Stomach (tissue), 9 donors: ENCODE data around the gene C11orf58. TPM values are rescaled to one million over a fixed set of nuclear protein-coding genes. Genes with fewer than 3 reads are reported as not detected.

Experiments used
- DNase-seq, 2 donors: peaks; one replicate each; pipeline versions ENCODE4 v3.0.0 to v3.0.0-alpha.2; 2013 to 2019
- H3K27ac ChIP-seq, 5 donors: fragments of 200-600 bp in 4 of 5; sonication (generic) in 4 of 5; one replicate each; pipeline ENCODE4 v1.5.1; 2013 to 2019; ENCODE audit warnings: mild to moderate bottlenecking in 1 of 5, moderate library complexity in 1 of 5
- H3K27me3 ChIP-seq, 3 donors: fragments of 200-600 bp; sonication (generic); one replicate each; pipeline ENCODE4 v1.5.1; 2017 to 2019; ENCODE audit warnings: mixed run types in 1 of 3
- H3K36me3 ChIP-seq, 4 donors: fragments of 200-600 bp; sonication (generic); 1 replicate in 3 of 4; 2 replicates in 1 of 4; pipeline ENCODE4 v1.5.1; 2016 to 2019
- H3K4me1 ChIP-seq, 4 donors: fragments of 200-600 bp; sonication (generic); one replicate each; pipeline ENCODE4 v1.5.1; 2016 to 2019
- H3K4me3 ChIP-seq, 4 donors: fragments of 200-600 bp; sonication (generic) in 3 of 4; one replicate each; pipeline ENCODE4 v1.5.1; 2016 to 2019; ENCODE audit warnings: mild to moderate bottlenecking in 1 of 4
- H3K9me3 ChIP-seq, 4 donors: fragments of 200-600 bp; sonication (generic); one replicate each; pipeline ENCODE4 v1.5.1; 2016 to 2019
- EP300 ChIP-seq: sonication (generic); formaldehyde crosslinking; IDR thresholded peaks from one replicate; pipeline ENCODE4 v1.6.1; 2017; ENCODE audit warnings: antibody characterized with exemption
- POLR2A ChIP-seq, 4 donors: fragments of 450-650 bp; IDR thresholded peaks; one replicate each; pipeline ENCODE4 v1.6.1; 2016; ENCODE audit warnings: antibody characterized with exemption in 4 of 4, control low read depth in 2 of 4, mild to moderate bottlenecking in 1 of 4, moderate library complexity in 1 of 4
- POLR2AphosphoS5 ChIP-seq, 3 donors: sonication (generic); formaldehyde crosslinking; IDR thresholded peaks; one replicate each; pipeline ENCODE4 v1.6.1; 2016; ENCODE audit warnings: antibody characterized with exemption in 3 of 3
- whole genome bisulfite sequencing, 5 donors: extraction: QIAGEN DNeasy Blood & Tissue Kit in 3 of 5; methylation state at CpG; one replicate each; pipeline versions ENCODE4 v1.1.5 to v1.1.7; 2013 to 2018; 5-methylcytosine and 5-hydroxymethylcytosine counted together
- intact Hi-C: fragments of 100-400 bp; cut with DNase I; formaldehyde crosslinking; loops from one replicate; pipeline ENCODE4 v1.15.1; 2023; ENCODE audit warnings: low total_unique reads
- polyA plus RNA-seq, 3 donors: library from polyadenylated mRNA; stranded (reverse); fragments of 200-250 nt; gene quantifications; one replicate each; pipeline ENCODE4 v1.2.3, GENCODE V29; 2013
- total RNA-seq, 5 donors: library from RNA; depleted of rRNA; stranded (reverse); fragments of >200 nt; gene quantifications; one replicate each; pipeline versions ENCODE4 v1.1.0 to v1.2.3, GENCODE V29; 2014 to 2016
- TF ChIP-seq, protein P1 (sequence below), 7 experiments: fragments of 450-650 bp in 4 of 7; fragments of 200-600 bp in 3 of 7; sonication (generic) in 3 of 7; IDR thresholded peaks; one replicate each; pipeline ENCODE4 v1.5.1; 2016 to 2019; ENCODE audit warnings: antibody characterized with exemption in 7 of 7, control low read depth in 2 of 7, mild to moderate bottlenecking in 1 of 7
- donor health status: healthy with polysubstance abuse.
- donor health status: Bipolar disorder and iron deficiency.
- donor health status: healthy.

Gene C11orf58
- total and polyA plus RNA-seq, 8 donors, result 86.2 to 336 (median 132) TPM

DNA sequence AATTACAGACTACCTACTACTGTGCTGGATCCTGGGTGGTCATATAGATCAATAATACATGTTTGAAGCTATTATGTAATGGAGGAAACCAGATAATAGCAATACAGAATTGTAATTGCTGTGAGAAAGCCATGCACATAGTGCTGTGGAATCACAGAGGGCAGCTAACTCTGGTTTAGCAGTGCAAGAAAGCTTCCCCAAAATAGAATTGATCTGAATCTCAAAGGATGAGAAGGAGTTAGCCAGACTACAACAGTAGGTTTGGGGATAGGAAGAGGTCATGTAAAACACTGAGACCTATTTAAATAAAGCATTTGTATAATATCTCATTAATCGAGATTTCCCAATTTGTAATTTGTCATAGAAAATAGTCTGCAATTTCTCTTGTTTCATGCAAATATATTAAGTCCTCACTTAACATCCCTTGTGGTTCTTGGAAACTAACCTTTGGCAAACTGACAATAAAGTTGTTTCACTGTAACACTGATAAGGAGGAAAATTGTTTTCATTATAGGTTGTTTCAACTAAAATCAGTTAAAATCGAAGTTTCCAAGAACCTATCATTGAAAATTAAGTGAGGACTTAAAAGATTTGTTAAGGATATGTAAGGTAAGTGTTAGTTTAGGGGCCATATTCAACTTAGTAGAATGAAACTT lies 7.6 kb downstream of the C11orf58 start:
- H3K9me3 ChIP-seq, result no peaks in the 10 kb centered on the region
- H3K4me3 ChIP-seq, result no peak overlapping the region
- H3K36me3 ChIP-seq, result peaks cover 33 to 77% (median 74%) of the 10 kb centered on the region in 4 donors
- no peaks in the 10 kb centered on the region for H3K27me3 ChIP-seq
- TF ChIP-seq POLR2A (IDR thresholded peaks at IDR 0.05), result no peak
- TF ChIP-seq EP300, result no peak
- TF ChIP-seq, protein P1, sequence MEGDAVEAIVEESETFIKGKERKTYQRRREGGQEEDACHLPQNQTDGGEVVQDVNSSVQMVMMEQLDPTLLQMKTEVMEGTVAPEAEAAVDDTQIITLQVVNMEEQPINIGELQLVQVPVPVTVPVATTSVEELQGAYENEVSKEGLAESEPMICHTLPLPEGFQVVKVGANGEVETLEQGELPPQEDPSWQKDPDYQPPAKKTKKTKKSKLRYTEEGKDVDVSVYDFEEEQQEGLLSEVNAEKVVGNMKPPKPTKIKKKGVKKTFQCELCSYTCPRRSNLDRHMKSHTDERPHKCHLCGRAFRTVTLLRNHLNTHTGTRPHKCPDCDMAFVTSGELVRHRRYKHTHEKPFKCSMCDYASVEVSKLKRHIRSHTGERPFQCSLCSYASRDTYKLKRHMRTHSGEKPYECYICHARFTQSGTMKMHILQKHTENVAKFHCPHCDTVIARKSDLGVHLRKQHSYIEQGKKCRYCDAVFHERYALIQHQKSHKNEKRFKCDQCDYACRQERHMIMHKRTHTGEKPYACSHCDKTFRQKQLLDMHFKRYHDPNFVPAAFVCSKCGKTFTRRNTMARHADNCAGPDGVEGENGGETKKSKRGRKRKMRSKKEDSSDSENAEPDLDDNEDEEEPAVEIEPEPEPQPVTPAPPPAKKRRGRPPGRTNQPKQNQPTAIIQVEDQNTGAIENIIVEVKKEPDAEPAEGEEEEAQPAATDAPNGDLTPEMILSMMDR (IDR thresholded peaks at IDR 0.05), result no peak
- no peak for TF ChIP-seq POLR2AphosphoS5 (IDR thresholded peaks at IDR 0.05)
- intact Hi-C loops, result no loop called here
- H3K27ac ChIP-seq, result no peak overlapping the region
- 59 to 87% (median 82%) methylated on average over 2 of the region's 2 CpGs for WGBS, 5 donors
- H3K4me1 ChIP-seq, result peaks cover 21 to 62% (median 43%) of the 10 kb centered on the region in 4 donors
- no peak for DNase-seq

DNA sequence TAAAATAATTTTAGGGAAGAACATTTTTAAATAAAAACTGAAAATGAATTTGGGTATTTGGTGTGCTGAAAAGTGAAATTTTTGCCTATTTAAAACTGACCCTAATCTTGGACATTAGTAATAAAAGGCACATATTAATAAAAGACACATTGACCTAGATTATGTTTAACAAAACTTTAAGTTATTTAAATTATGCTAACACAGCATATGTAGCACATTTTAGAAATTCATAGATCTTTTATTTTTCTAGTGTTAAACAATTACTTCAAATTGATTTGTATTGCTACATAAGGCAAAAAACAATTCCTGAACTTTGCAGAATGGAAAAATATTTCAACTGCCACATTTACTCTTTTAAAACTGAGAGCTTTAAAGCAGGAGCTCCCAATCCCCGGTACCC lies 10.6 kb downstream of the C11orf58 start:
- H3K36me3 ChIP-seq, result peaks cover 61 to 100% (median 99%) of the 10 kb centered on the region in 4 donors
- H3K27ac ChIP-seq, result no peak overlapping the region
- WGBS, 5 donors, result 95 to 100% (median 96%) methylated on average over 1 of the region's 1 CpG
- TF ChIP-seq POLR2AphosphoS5 (IDR thresholded peaks at IDR 0.05), result no peak
- TF ChIP-seq, protein P1 (IDR thresholded peaks at IDR 0.05), result no peak
- no peak for TF ChIP-seq EP300
- H3K4me1 ChIP-seq, result peaks cover 0 to 32% (median 16%) of the 10 kb centered on the region in 4 donors
- H3K27me3 ChIP-seq, result no peaks in the 10 kb centered on the region
- H3K9me3 ChIP-seq, result no peaks in the 10 kb centered on the region
- no peak for DNase-seq
- no peak overlapping the region for H3K4me3 ChIP-seq
- intact Hi-C loops, result no loop called here

DNA sequence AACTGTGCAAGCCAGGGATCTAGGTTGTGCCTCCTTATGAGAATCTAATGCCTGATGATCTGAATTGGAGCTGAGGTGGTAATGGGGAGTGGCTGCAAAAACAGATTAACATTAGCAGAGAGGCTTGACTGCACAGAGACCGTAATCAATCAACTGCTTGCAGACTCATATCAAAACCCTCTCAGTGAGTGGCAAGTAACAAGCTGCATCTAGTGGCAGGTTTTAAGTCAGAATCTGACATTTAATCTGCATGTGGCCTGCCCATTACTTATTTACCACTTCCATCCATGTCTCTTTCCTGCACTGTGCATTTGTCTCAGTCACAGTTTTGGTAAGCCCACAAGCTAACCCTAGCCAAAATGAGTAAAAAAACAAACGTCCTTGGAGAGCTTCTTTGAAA lies 11.2 kb downstream of the C11orf58 start:
- Histone ChIP-seq H3K9me3 (no peaks in the 10 kb centered on the region), H3K27ac (no peak overlapping the region), H3K4me1 (peaks cover 0 to 26% (median 11%) of the 10 kb centered on the region in 4 donors), H3K4me3 (no peak overlapping the region), H3K27me3 (no peaks in the 10 kb centered on the region), H3K36me3 (peaks cover 63 to 100% (median 100%) of the 10 kb centered on the region in 4 donors)
- intact Hi-C loops, result no loop called here
- DNase-seq, result no peak
- 56 to 78% (median 65%) methylated on average over 2 of the region's 2 CpGs for WGBS, 5 donors
- no peak for TF ChIP-seq POLR2AphosphoS5 (IDR thresholded peaks at IDR 0.05)
- TF ChIP-seq, protein P1 (IDR thresholded peaks at IDR 0.05), result no peak
- no peak for TF ChIP-seq POLR2A (IDR thresholded peaks at IDR 0.05)
- no peak for TF ChIP-seq EP300

DNA sequence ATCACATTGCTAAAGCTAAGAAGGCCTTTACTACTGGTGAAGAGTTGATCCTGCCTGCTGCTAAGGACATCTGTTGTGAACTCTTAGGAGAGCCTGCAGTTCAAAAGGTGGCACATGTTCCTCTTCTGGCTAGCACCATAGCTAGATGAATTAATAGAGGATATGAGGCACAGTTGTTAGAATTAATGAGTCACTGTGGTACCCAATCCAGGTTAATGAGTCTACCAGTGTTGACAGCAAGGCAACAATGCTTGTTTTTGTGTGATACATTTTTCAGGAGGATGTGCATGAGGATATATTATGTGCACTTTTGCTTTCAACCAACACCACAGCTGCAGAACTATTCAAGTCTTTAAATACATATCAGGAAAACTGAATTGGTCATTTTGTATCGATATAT lies 12.0 kb downstream of the C11orf58 start:
- Histone ChIP-seq H3K4me1 (peaks cover 0 to 19% (median 6%) of the 10 kb centered on the region in 4 donors), H3K27ac (no peak overlapping the region), H3K36me3 (peaks cover 58 to 100% (median 100%) of the 10 kb centered on the region in 4 donors), H3K9me3 (no peaks in the 10 kb centered on the region), H3K27me3 (no peaks in the 10 kb centered on the region), H3K4me3 (no peak overlapping the region)
- no peak for TF ChIP-seq EP300
- no peak for TF ChIP-seq POLR2AphosphoS5 (IDR thresholded peaks at IDR 0.05)
- intact Hi-C loops, result no loop called here
- 8 to 100% (median 81%) methylated on average over 1 of the region's 1 CpG for WGBS, 5 donors
- DNase-seq, result no peak

DNA sequence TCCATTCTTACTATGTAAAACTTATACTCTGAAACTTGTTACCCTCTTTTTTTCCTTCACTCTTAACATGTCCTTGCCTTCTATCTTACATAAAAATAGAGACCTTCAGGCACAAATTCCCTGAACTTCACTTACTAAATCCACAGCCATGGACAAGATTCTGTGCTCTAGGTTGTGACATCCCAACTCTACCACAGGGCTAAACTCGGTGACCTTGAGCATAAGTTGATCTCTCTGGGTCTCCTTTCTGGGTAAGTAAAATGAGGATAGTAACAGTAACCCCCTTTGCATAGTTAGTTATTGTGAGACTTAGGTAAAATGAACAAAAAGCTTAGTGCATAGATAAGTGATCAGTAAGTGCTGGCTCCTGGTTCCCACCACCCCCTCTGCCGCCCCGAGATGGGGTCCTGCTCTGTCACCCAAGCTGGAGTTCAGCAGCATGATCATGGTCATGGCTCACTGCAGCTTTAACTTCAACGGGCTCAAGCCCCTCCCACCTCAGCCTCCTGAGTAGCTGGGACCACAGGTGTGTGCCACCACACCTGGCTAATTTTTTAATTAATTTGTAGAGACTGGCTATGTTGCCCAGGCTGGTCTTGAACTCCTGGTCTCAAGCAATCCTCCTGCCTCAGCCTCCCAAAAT lies 20.1 kb downstream of the C11orf58 start:
- WGBS, 5 donors, result 91 to 98% (median 96%) methylated on average over 4 of the region's 4 CpGs
- TF ChIP-seq EP300 (no peak), POLR2AphosphoS5 (IDR thresholded peaks at IDR 0.05) (no peak), POLR2A (IDR thresholded peaks at IDR 0.05) (no peak)
- TF ChIP-seq, protein P1 (IDR thresholded peaks at IDR 0.05), result no peak

More for the DNA sequence above, 20.1 kb downstream of the C11orf58 start:
- H3K27ac ChIP-seq, result no peak overlapping the region
- H3K9me3 ChIP-seq, result no peaks in the 10 kb centered on the region
- no peaks in the 10 kb centered on the region for H3K4me1 ChIP-seq
- peaks cover 21 to 55% (median 51%) of the 10 kb centered on the region in 4 donors for H3K36me3 ChIP-seq
- no peak for DNase-seq
- intact Hi-C loops, result no loop called here
- H3K4me3 ChIP-seq, result no peak overlapping the region
- no peaks in the 10 kb centered on the region for H3K27me3 ChIP-seq
